Measurements from ENCODE around the gene TAF6.

- TF ChIP-seq POLR2A (IDR thresholded peaks at IDR 0.05; ENCODE audit: low read length) (no peak), GATA1 (IDR thresholded peaks at IDR 0.05; ENCODE audit: low read depth, low read length) (no peak)
Measured at GRCh38 chr7:100148225-100148558, 29.0 kb upstream of the TAF6 start.

Data from erythroblast (primary cell).